EH (cell line): ENCODE data around the gene NPC1.
A peak's percentile ranks its signal among the peaks of the same experiment; 100 is the strongest.

Experiments used
- DNase-seq: peaks from one replicate; pipeline ENCODE4 v3.0.0-alpha.2; 2015; ENCODE audit warnings: low read depth

The NPC1 gene

DNA sequence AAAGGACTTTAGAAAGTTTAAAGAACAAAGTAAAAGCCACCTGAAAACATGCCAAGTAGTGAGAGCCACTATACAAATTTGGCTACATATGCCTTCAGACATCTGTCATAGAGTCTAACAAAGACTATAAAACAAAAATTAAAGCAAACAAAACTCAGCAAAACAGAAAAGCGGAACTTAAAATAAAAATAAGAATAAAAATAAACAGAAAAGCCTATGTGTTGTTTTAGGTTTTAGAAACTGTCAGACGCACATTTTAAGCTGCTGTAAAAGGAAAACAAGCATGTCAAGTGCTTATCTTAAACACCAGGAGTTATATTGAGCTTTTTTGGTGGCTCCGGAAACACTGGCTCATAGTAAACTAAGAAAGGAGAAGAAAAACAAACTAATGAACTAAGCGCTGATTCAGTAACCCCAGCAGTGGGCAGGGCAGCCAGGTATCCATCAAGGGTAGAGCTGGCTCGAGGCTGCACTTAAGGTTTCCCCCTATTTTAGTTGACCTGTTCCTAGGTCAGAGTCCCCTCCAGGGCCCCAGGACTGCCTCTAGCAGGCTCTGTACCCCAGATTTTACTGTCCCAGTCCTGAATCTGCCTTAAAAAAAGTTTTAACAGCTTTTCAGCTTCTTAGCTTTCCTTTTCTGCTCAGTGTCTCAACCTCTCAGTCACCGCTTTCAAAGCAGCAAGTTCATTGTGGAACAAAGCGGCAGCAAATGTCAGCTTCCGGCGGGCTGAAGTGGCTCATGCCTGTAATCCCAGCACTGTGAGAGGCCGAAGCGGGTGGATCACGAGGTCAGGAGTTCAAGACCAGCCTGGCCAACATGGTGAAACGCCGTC, 98.4 kb downstream of the NPC1 start:
- DNase-seq, result peak; percentile 13

DNA sequence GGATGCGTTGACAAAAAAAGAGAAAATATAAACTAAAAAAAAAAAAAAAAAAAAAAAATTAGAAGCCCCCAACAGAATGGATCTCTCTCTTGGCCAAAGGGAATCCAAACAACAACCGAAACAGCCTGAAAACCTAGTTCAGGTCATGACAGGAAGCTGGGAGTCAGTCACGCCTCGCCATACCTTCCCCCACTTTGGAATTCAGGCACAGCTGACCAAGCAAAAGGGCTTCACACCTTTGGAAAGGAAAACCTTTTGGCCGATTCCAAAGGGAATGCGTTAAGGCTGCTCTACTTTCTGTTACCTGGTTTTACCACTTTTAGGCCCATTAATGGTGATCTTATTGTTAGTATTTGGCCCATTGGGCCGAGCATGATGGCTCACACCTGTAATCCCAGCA, 100.9 kb downstream of the NPC1 start:
- no peak for DNase-seq

DNA sequence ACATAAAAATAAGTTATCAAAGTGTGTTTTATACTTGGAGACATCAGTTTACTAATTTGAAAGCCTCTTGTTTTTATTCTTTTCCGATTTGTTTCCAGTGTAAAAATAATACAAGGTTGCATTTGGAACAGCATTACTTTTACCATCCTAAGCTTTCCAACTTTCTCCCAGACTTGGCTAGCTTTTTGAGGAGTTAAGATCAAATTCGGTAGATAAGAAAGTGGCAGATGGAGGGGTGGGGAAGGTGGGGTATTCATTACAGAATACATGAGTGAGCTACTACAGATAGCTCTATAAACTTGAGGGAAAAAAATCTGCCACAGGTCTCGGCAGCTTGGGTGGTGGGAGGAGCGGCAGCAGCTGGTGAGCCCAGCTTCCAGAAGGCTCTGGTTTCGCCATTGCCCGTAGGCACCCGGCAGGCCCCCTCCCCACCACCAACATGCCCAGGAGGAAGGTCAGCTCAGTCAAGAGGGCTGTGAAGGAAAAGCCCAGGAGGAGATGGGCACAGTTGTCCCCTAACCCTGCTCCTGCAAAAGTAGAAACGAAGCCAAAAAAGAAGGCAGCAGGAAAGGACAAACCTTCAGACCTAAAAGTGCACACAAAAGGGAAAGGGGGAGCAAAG, 101.6 kb downstream of the NPC1 start:
- no peak for DNase-seq
